ENCODE measurements around the gene ANGEL1. TPM values are rescaled to one million over a fixed set of nuclear protein-coding genes. Genes with fewer than 3 reads are reported as not detected.

Gene ANGEL1
- total and polyA plus RNA-seq, 4 donors, result 5.2 to 15.9 (median 9.6) TPM

GRCh38 chr14:76756371-76756750, 56.3 kb downstream of the ANGEL1 start (continued):
- no peak for TF ChIP-seq HNF4G (IDR thresholded peaks at IDR 0.05)
- no peak for TF ChIP-seq YY1 (IDR thresholded peaks at IDR 0.05)

- no peak overlapping the region for H3K27ac ChIP-seq (ENCODE audit: low read depth in 1 of 2, low read length in 2 of 2)
- no peak overlapping the region for H3K9ac ChIP-seq (ENCODE audit: low read depth in 1 of 2, low read length in 2 of 2)
- TF ChIP-seq RAD21 (IDR thresholded peaks at IDR 0.05) (no peak), TAF1 (conservative IDR thresholded peaks at IDR 0.05) (no peak), GABPA (IDR thresholded peaks at IDR 0.05 in 1 of 2, conservative IDR thresholded peaks at IDR 0.05 in 1 of 2) (no peak), SP1 (IDR thresholded peaks at IDR 0.05) (no peak), MAX (IDR thresholded peaks at IDR 0.05) (no peak), HNF4A (conservative IDR thresholded peaks at IDR 0.05) (no peak), EGR1 (IDR thresholded peaks at IDR 0.05; ENCODE audit: low read depth in 2 of 2) (no peak), REST (IDR thresholded peaks at IDR 0.05) (no peak), NR2F2 (IDR thresholded peaks at IDR 0.05) (no peak), RXRA (IDR thresholded peaks at IDR 0.05) (no peak), FOXA2 (IDR thresholded peaks at IDR 0.05) (no peak), FOXA1 (IDR thresholded peaks at IDR 0.05) (no peak), CTCF (IDR thresholded peaks at IDR 0.05; ENCODE audit: low read depth, low read length, missing input control) (no peak), HNF4G (IDR thresholded peaks at IDR 0.05) (no peak)
- WGBS, result 80% methylated on average over 9 of the region's 9 CpGs
- H3K4me3 ChIP-seq (ENCODE audit: low read depth in 1 of 3, low read length in 3 of 3), result no peak overlapping the region
- peak; percentile 10 for DNase-seq (ENCODE audit: low spot score)
- peaks cover 0 to 4% (median under 1%) of the 10 kb centered on the region in 4 donors for H3K4me1 ChIP-seq (ENCODE audit: control insufficient read depth in 4 of 4, insufficient read depth in 4 of 4, low read length in 3 of 4)
- H3K36me3 ChIP-seq (ENCODE audit: control insufficient read depth in 4 of 4, insufficient read depth in 3 of 4, low read depth in 1 of 4, low read length in 3 of 4), result no peaks in the 10 kb centered on the region
- no peaks in the 10 kb centered on the region for H3K27me3 ChIP-seq (ENCODE audit: control insufficient read depth in 4 of 4, insufficient read depth in 4 of 4, low read length in 3 of 4)
- no peaks in the 10 kb centered on the region for H3K9me3 ChIP-seq (ENCODE audit: control insufficient read depth in 4 of 4, low read length in 3 of 4)
These were observed 56.9 kb downstream of the ANGEL1 start for GRCh38 chr14:76755610-76756370.

- no peak overlapping the region for H3K27ac ChIP-seq (ENCODE audit: low read depth in 1 of 2, low read length in 2 of 2)
- TF ChIP-seq JUND (IDR thresholded peaks at IDR 0.05), result no peak
- TF ChIP-seq FOXA2 (IDR thresholded peaks at IDR 0.05), result no peak
- no peak for TF ChIP-seq RXRA (IDR thresholded peaks at IDR 0.05)
- TF ChIP-seq CTCF (IDR thresholded peaks at IDR 0.05; ENCODE audit: low read depth, low read length, missing input control), result no peak
- TF ChIP-seq ZBTB33 (IDR thresholded peaks at IDR 0.05), result no peak
- no peak for TF ChIP-seq RAD21 (IDR thresholded peaks at IDR 0.05)
- no peak for TF ChIP-seq EGR1 (IDR thresholded peaks at IDR 0.05; ENCODE audit: low read depth in 2 of 2)
- TF ChIP-seq YY1 (IDR thresholded peaks at IDR 0.05), result no peak
- no peak for TF ChIP-seq TAF1 (conservative IDR thresholded peaks at IDR 0.05)
- TF ChIP-seq HNF4A (conservative IDR thresholded peaks at IDR 0.05), result no peak
- TF ChIP-seq ATF3 (IDR thresholded peaks at IDR 0.05), result no peak
- no peak for TF ChIP-seq MAX (IDR thresholded peaks at IDR 0.05)
- TF ChIP-seq HNF4G (IDR thresholded peaks at IDR 0.05), result no peak
- H3K4me3 ChIP-seq (ENCODE audit: low read depth in 1 of 3, low read length in 3 of 3), result no peak overlapping the region
- no peaks in the 10 kb centered on the region for H3K4me1 ChIP-seq (ENCODE audit: control insufficient read depth in 4 of 4, insufficient read depth in 4 of 4, low read length in 3 of 4)
- H3K9me3 ChIP-seq (ENCODE audit: control insufficient read depth in 4 of 4, low read length in 3 of 4), result no peaks in the 10 kb centered on the region
- H3K27me3 ChIP-seq (ENCODE audit: control insufficient read depth in 4 of 4, insufficient read depth in 4 of 4, low read length in 3 of 4), result no peaks in the 10 kb centered on the region
- WGBS, result 85% methylated on average over 7 of the region's 7 CpGs
- H3K36me3 ChIP-seq (ENCODE audit: control insufficient read depth in 4 of 4, insufficient read depth in 3 of 4, low read depth in 1 of 4, low read length in 3 of 4), result no peaks in the 10 kb centered on the region
- DNase-seq (ENCODE audit: low spot score), result peak; percentile 21
- no peak overlapping the region for H3K9ac ChIP-seq (ENCODE audit: low read depth in 1 of 2, low read length in 2 of 2)
These were observed 58.1 kb downstream of the ANGEL1 start for GRCh38 chr14:76754586-76754985.

All from liver (tissue), 9 donors.